Measurements from ENCODE around the gene ARFRP1. TPM values are rescaled to one million over a fixed set of nuclear protein-coding genes. Genes with fewer than 3 reads are reported as not detected.

Gene ARFRP1
- total and polyA plus RNA-seq, 2 of the 13 experiments (the other 11 are each of a cell fraction or from before 2014, with no cell fraction given): 32.0 to 51.1 TPM

DNA sequence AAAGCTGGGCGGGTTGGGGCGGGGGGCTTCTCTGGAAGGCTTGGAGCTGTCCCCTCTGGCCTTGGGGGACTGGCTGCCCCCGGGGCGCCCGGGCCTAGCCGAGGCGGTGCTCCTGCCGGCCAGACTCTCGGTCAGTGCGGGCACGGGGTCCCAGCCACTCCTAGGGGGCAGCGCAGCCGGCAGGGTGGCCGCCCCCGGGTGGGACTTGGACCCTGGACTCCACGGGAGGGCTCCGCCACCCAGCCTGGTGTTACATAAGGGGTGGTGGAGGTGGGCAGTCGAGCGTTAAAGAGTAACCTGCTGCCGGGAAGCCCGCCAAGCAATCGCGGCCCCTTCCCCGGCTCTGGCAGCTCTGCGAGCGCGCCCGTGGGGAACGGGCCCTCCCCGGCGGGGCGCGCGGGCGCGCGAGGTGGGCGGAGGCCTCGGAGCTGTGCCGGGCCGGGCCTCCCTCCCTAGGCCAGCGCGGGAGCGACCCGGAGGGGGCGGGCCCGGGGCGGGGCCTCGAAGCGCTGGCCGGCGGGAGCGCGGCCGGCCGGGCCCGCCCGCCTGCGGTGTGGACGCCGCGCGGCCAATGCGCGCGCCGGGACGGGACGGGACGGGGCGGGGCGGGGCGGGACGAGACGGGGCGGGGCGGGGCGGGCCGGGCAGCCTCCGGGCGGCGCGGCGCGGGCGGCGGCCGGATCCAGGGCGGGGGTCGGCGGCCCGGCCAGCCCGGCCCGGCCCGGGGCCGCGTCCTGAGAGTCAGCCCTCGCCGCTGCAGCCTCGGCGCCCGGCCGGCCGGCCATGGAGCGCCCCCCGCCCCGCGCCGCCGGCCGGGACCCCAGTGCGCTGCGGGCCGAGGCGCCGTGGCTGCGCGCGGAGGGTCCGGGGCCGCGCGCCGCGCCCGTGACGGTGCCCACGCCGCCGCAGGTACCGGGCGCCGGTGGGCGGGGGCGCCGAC is 31.6 kb upstream of the ARFRP1 start, which contains the start of gene SLC2A4RG (continued):
- TF ChIP-seq REXO4 (CRISPR knock-in tag; IDR thresholded peaks at IDR 0.05; ENCODE audit: borderline replicate concordance): peak; percentile 84; the same call in 1 of the 2 replicates
- TF ChIP-seq, protein P1, sequence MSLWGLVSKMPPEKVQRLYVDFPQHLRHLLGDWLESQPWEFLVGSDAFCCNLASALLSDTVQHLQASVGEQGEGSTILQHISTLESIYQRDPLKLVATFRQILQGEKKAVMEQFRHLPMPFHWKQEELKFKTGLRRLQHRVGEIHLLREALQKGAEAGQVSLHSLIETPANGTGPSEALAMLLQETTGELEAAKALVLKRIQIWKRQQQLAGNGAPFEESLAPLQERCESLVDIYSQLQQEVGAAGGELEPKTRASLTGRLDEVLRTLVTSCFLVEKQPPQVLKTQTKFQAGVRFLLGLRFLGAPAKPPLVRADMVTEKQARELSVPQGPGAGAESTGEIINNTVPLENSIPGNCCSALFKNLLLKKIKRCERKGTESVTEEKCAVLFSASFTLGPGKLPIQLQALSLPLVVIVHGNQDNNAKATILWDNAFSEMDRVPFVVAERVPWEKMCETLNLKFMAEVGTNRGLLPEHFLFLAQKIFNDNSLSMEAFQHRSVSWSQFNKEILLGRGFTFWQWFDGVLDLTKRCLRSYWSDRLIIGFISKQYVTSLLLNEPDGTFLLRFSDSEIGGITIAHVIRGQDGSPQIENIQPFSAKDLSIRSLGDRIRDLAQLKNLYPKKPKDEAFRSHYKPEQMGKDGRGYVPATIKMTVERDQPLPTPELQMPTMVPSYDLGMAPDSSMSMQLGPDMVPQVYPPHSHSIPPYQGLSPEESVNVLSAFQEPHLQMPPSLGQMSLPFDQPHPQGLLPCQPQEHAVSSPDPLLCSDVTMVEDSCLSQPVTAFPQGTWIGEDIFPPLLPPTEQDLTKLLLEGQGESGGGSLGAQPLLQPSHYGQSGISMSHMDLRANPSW (CRISPR knock-in tag; IDR thresholded peaks at IDR 0.05; ENCODE audit: borderline replicate concordance): no peak; the same call in 1 of the 2 replicates
- TF ChIP-seq FOXK2 (IDR thresholded peaks at IDR 0.05): no peak
- TF ChIP-seq HOXD1 (CRISPR knock-in tag; IDR thresholded peaks at IDR 0.05): peak; percentile 95
- TF ChIP-seq SIN3B (IDR thresholded peaks at IDR 0.05; ENCODE audit: low read length): no peak; the same call in 1 of the 2 replicates
- TF ChIP-seq KDM5B (CRISPR knock-in tag; IDR thresholded peaks at IDR 0.05; ENCODE audit: borderline replicate concordance): no peak; the same call in 1 of the 2 replicates
- TF ChIP-seq CENPX (CRISPR knock-in tag; IDR thresholded peaks at IDR 0.05): no peak
- TF ChIP-seq, protein P2, sequence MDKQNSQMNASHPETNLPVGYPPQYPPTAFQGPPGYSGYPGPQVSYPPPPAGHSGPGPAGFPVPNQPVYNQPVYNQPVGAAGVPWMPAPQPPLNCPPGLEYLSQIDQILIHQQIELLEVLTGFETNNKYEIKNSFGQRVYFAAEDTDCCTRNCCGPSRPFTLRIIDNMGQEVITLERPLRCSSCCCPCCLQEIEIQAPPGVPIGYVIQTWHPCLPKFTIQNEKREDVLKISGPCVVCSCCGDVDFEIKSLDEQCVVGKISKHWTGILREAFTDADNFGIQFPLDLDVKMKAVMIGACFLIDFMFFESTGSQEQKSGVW (CRISPR knock-in tag; IDR thresholded peaks at IDR 0.05; ENCODE audit: borderline replicate concordance): no peak
- TF ChIP-seq CBX1 (IDR thresholded peaks at IDR 0.05; ENCODE audit: low read depth): no peak
- no peak for TF ChIP-seq HHEX (CRISPR knock-in tag; IDR thresholded peaks at IDR 0.05)
- no peak for TF ChIP-seq MZF1 (CRISPR knock-in tag; IDR thresholded peaks at IDR 0.05; ENCODE audit: borderline replicate concordance)
- no peak for TF ChIP-seq GATAD1 (CRISPR knock-in tag; IDR thresholded peaks at IDR 0.05)
- no peak for TF ChIP-seq RCOR2 (CRISPR knock-in tag; IDR thresholded peaks at IDR 0.05)
- no peak for TF ChIP-seq ZNF781 (CRISPR knock-in tag; IDR thresholded peaks at IDR 0.05; ENCODE audit: borderline replicate concordance, not compliant biosample characterization)
- TF ChIP-seq, protein P3, sequence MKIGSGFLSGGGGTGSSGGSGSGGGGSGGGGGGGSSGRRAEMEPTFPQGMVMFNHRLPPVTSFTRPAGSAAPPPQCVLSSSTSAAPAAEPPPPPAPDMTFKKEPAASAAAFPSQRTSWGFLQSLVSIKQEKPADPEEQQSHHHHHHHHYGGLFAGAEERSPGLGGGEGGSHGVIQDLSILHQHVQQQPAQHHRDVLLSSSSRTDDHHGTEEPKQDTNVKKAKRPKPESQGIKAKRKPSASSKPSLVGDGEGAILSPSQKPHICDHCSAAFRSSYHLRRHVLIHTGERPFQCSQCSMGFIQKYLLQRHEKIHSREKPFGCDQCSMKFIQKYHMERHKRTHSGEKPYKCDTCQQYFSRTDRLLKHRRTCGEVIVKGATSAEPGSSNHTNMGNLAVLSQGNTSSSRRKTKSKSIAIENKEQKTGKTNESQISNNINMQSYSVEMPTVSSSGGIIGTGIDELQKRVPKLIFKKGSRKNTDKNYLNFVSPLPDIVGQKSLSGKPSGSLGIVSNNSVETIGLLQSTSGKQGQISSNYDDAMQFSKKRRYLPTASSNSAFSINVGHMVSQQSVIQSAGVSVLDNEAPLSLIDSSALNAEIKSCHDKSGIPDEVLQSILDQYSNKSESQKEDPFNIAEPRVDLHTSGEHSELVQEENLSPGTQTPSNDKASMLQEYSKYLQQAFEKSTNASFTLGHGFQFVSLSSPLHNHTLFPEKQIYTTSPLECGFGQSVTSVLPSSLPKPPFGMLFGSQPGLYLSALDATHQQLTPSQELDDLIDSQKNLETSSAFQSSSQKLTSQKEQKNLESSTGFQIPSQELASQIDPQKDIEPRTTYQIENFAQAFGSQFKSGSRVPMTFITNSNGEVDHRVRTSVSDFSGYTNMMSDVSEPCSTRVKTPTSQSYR (CRISPR knock-in tag; IDR thresholded peaks at IDR 0.05; ENCODE audit: borderline replicate concordance): peak; percentile 92
- TF ChIP-seq EED (CRISPR knock-in tag; IDR thresholded peaks at IDR 0.05): peak; percentile 77; the same call in 1 of the 2 replicates
- no peak for TF ChIP-seq ZNF33A (CRISPR knock-in tag; IDR thresholded peaks at IDR 0.05; ENCODE audit: borderline replicate concordance)
- TF ChIP-seq, protein P4, sequence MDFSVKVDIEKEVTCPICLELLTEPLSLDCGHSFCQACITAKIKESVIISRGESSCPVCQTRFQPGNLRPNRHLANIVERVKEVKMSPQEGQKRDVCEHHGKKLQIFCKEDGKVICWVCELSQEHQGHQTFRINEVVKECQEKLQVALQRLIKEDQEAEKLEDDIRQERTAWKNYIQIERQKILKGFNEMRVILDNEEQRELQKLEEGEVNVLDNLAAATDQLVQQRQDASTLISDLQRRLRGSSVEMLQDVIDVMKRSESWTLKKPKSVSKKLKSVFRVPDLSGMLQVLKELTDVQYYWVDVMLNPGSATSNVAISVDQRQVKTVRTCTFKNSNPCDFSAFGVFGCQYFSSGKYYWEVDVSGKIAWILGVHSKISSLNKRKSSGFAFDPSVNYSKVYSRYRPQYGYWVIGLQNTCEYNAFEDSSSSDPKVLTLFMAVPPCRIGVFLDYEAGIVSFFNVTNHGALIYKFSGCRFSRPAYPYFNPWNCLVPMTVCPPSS (IDR thresholded peaks at IDR 0.05): no peak
- no peak for TF ChIP-seq ZNF382 (CRISPR knock-in tag; IDR thresholded peaks at IDR 0.05; ENCODE audit: borderline replicate concordance)
